HG03135 (cell line): Measurements from ENCODE around the gene ICA1L.
A peak's percentile ranks its signal among the peaks of the same experiment; 100 is the strongest.
"Not testable (repeated sequence)": the region's sequence is repeated elsewhere in the genome, so short reads cannot be mapped to it uniquely, and the experiment has no call there.

Experiments used
- ATAC-seq: cut with Tn5 transposase; IDR thresholded peaks from one replicate; pipeline ENCODE4 v1.9.1; 2021; ENCODE audit warnings: mild to moderate bottlenecking, moderate library complexity; ENCODE audit not compliant: unreplicated experiment

Gene ICA1L

GRCh38 chr2:202871300-202872141 lies at the start of gene ICA1L:
Gene ICA1L (minus strand): TSS chr2:202871766. CDS start chr2:202829009, 42,757 bp downstream.
- ATAC-seq, result peak; percentile 53

DNA sequence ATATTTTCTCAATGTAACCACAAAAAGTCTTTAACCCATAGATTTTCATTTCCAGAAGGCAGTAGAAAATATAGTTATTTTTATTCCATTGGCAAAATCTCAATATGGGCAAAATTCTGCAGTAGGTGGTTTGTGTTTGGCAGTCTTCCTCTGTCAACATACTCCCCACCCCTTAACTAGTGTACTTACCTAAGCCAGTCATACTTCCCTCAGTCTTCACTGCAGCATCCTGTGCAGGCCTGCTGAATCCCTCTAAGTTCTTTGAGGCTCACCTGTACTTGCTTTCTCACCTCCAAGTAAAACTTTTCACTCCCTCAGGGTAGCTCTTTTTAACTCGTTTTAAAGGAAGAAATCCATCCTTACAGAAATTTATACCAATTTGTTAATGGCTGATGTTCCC lies 47.3 kb upstream of the ICA1L start:
- ATAC-seq, result no peak

DNA sequence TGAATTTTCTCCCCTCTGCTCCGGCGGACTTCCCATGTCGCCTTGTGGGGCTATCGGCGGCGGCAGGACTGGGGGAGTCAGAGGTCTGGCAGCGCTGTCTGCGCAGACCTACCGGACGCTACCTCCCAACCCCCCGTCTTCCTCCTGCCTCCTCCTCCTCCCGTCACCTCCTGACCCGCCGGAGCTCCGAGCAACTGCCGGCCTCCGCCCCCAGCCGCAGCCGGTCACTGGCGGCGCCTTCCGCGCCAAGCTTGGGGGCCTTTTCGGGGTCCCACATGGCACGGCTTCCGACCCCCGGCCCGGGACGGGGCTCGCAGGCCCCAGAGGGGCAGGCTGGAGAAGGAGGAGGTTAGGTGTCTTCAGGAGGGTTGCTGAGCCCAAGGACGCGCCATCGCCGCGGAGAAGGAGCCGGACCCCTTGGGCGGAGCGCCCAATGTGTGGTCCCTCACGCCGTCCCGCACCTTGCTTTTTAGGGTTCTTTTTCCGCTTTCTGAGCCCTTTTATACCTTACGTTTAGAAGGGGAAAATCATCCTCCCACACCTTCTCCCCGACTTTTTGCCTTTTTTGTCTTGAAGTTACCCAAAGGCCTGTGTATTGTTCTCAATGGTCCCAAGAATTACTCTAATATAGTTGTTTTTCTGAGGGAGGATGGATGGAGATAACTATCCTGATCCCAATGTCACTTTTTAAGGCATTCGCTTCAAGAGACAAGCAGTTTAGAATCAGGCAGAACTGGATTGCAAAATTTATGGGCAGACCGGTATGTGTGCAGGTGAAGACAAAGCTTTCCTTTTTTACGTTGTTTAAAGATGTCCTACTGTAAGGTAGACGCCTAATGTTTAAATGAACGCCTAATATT lies 41.0 kb upstream of the ICA1L start:
- peak; percentile 49 for ATAC-seq

DNA sequence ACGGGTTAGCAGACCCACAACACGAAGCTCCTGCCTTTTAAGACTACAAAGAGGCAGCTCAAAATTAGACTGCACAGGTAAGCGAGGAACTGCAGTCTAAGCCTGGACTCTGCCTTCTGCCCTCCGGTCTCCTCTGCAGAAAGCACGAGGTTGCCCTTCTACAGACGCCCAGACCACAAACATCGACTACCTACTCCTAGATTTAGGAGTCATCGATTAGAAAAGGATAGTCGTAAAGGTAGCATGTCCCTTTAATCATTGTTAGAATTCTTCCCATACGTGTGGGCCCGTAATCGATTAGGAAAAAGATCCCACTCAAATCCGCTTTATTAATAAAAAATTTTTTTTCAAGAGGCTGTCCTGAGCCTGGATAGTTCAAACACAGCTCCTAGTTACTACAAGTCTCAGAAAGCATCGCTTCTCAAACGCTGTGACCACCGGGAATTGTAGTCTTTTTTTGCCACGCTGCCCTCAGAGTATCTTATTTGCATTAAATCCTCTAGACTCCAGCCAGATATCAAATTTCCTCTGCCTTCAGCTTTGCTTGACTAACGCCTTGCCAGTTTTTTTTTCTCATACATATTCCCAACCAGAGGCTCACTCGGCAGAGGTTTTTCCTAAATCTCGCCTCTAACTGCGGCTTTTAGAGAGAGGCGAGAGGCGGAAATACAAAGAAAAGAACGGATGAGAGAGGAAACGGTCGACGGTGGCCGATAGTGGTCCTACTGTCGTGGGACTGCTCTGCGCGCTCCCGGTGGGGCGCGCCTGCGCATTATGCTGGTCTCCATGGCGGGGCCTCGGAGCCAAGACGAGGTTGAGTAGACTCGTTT lies 40.2 kb upstream of the ICA1L start, which contains the start of the genes CARF and WDR12:
TSS of gene CARF (plus strand) at position 764 of the 830 bp plus-strand sequence. CDS start 29,628 bp downstream, outside the sequence.
TSS of gene WDR12 (minus strand) at position 162 of the 830 bp plus-strand sequence. CDS start 197 bp downstream, outside the sequence.
- peak; percentile 73 for ATAC-seq

GRCh38 chr2:202911203-202911511 lies 39.6 kb upstream of the ICA1L start:
- no peak for ATAC-seq

GRCh38 chr2:202910698-202911097 lies 39.1 kb upstream of the ICA1L start:
- no peak for ATAC-seq

GRCh38 chr2:202910250-202910649 lies 38.7 kb upstream of the ICA1L start:
- not testable (repeated sequence) for ATAC-seq

- no peak for ATAC-seq
These were observed 38.0 kb upstream of the ICA1L start for GRCh38 chr2:202909394-202910192.

DNA sequence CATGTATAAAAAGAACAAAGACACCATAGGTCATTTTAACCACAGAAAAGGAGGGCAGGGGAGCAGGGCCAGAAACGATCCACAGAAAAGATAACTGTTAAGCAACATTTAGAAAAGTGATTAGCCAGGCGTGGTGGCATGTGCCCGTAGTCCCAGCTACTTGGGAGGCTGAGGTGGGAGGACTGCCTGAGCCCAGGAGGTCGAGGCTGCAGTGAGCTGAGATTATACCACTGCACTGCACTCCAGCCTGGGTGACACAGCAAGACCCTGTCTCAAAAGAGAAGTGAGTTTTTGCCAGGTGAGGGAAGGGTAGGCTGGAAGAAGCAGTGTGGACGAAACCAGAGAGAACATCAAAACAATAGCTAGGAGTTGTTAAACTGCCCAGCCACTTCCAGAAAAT lies 36.6 kb upstream of the ICA1L start:
- no peak for ATAC-seq

DNA sequence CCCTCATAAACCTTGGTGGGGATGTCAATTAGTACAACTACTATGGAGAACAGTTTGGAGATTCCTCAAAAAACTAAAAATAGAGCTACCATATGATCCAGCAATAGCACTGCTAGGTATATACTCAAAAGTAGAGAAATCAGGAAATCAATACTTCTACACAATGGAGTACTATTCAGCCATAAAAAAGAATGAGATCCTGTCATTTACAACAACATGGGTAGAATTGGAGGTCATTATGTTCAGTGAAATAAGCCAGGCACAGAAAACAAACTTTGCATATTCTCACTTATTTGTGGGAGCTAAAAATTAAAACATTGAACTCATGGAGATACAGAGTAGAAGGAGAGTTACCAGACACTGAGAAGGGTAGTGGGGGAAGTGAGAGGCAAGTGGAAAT lies 33.9 kb upstream of the ICA1L start:
- not testable (repeated sequence) for ATAC-seq

GRCh38 chr2:202885190-202885589 lies 13.6 kb upstream of the ICA1L start:
- no peak for ATAC-seq

DNA sequence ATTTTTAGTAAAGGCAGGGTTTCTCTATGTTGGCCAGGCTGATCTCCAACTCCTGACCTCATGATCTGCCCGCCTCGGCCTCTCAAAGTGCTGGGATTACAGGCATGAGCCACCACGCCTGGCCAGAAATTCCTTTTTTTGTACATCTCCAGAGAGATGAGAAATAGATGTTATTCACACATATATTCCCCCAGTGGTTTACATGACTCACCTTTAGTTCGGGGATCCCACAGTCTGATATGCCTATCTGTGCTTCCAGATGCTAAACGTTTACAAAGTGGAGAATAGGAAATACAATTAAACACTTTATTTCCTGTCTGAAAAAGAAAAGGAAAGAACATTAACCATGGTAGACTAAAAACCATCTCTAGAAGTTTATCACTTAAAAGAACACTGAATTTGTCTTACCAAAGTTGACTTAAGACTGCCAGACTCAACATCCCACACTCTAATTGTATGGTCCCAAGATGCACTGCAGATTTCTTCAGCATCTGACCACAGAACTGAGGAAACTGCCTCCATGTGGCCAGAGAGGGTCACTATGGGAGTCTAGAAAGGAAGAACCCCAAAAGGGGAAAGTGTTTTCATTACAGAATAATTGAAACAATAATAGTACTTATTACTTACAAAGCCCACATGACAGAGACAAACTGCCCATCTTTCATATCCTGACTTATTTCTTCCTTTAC lies 12.6 kb upstream of the ICA1L start:
- no peak for ATAC-seq

DNA sequence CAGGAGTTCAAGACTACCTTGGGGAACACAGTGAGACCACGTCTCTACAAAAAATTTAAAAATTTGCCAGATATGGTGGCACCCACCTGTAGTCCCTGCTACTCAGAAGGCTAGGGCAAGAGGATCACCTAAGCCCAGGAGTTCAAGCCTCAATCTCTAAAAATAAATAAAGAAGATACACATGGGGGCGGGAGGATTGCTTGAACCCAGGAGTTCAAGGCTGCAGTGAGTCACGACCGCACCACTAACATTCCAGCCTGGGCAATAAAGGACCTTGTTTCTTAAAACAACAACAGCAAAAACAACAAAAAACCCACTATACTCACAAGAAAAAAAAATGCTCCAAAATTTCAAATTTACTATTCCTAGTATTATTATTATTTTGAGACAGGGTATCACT lies 10.0 kb upstream of the ICA1L start:
- no peak for ATAC-seq

GRCh38 chr2:202877699-202878098 lies 6.1 kb upstream of the ICA1L start:
- no peak for ATAC-seq

- ATAC-seq, result peak; percentile 70
These were observed 901 bp downstream of the ICA1L start for GRCh38 chr2:202870431-202871299.

- no peak for ATAC-seq
These were observed 9.6 kb downstream of the ICA1L start for GRCh38 chr2:202861987-202862386.

- ATAC-seq, result no peak
These were observed 13.0 kb downstream of the ICA1L start for GRCh38 chr2:202858601-202859000.

GRCh38 chr2:202849343-202849742 lies 22.2 kb downstream of the ICA1L start:
- ATAC-seq, result not testable (repeated sequence)
